ENCODE data around the gene MBD5.

The MBD5 gene

DNA sequence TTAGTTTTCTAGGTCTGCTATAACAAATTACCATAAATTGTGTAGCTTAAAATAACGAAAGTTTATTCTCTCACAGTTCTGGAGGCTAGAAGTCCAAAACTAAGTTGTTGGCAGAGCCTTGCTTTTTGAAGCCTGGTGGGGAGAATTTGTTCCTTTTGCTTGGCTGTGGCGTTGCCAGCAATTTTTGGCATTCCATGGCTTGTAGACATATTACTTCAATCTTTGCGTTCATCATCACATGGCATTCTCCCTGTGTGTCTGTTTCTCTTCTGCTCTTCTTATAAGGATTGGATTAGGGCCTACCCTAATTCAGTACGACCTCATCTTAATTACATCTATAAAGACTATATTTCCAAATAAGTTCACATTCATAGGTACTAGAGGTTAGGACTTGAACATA lies 217.7 kb downstream of the MBD5 start:
- no peaks in the 10 kb centered on the region for H3K27me3 ChIP-seq
- intact Hi-C loops (cut with DNase I; ENCODE audit: low total_unique reads): no loop called here
- H3K9me3 ChIP-seq: peaks cover 0 to 8% (median 0%) of the 10 kb centered on the region in 3 donors
- H3K4me3 ChIP-seq: peak overlapping the region in 1 of 2 donors; percentile 2
- H3K36me3 ChIP-seq: peaks cover 7 to 12% (median 9%) of the 10 kb centered on the region in 3 donors
- TF ChIP-seq, protein P1, sequence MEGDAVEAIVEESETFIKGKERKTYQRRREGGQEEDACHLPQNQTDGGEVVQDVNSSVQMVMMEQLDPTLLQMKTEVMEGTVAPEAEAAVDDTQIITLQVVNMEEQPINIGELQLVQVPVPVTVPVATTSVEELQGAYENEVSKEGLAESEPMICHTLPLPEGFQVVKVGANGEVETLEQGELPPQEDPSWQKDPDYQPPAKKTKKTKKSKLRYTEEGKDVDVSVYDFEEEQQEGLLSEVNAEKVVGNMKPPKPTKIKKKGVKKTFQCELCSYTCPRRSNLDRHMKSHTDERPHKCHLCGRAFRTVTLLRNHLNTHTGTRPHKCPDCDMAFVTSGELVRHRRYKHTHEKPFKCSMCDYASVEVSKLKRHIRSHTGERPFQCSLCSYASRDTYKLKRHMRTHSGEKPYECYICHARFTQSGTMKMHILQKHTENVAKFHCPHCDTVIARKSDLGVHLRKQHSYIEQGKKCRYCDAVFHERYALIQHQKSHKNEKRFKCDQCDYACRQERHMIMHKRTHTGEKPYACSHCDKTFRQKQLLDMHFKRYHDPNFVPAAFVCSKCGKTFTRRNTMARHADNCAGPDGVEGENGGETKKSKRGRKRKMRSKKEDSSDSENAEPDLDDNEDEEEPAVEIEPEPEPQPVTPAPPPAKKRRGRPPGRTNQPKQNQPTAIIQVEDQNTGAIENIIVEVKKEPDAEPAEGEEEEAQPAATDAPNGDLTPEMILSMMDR (IDR thresholded peaks at IDR 0.05): no peak
- DNase-seq: no peak
- H3K27ac ChIP-seq: peak overlapping the region; percentile 51 to 57
- H3K4me1 ChIP-seq: peaks cover 0 to 27% (median 0%) of the 10 kb centered on the region in 4 donors

DNA sequence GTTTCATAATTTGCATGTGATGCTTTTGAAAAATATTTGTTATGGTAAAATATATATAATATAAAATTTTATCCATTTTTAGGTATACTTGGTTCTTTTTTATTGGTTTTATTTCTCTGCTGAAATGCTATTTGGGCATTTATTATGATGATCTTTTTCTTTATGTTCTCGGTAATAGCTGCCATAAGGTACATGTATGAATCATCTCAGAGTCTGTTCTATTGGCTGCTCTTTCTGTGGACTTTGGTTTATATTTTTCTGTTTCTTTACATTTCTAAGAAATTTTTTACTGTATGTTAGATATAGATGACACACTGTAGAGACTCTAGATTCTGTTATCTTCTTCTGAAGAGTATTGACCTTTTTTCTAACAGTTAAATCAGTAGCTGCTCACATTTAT lies 219.9 kb downstream of the MBD5 start:
- H3K4me3 ChIP-seq: no peak overlapping the region
- no peak for DNase-seq
- peaks cover 0 to 46% (median 0%) of the 10 kb centered on the region in 4 donors for H3K4me1 ChIP-seq
- no peak overlapping the region for H3K27ac ChIP-seq
- TF ChIP-seq, protein P1 (IDR thresholded peaks at IDR 0.05): no peak
- H3K9me3 ChIP-seq: peaks cover 0 to 8% (median 0%) of the 10 kb centered on the region in 3 donors
- no peaks in the 10 kb centered on the region for H3K27me3 ChIP-seq
- peaks cover 6 to 12% (median 7%) of the 10 kb centered on the region in 3 donors for H3K36me3 ChIP-seq
- intact Hi-C loops (cut with DNase I; ENCODE audit: low total_unique reads): no loop called here

DNA sequence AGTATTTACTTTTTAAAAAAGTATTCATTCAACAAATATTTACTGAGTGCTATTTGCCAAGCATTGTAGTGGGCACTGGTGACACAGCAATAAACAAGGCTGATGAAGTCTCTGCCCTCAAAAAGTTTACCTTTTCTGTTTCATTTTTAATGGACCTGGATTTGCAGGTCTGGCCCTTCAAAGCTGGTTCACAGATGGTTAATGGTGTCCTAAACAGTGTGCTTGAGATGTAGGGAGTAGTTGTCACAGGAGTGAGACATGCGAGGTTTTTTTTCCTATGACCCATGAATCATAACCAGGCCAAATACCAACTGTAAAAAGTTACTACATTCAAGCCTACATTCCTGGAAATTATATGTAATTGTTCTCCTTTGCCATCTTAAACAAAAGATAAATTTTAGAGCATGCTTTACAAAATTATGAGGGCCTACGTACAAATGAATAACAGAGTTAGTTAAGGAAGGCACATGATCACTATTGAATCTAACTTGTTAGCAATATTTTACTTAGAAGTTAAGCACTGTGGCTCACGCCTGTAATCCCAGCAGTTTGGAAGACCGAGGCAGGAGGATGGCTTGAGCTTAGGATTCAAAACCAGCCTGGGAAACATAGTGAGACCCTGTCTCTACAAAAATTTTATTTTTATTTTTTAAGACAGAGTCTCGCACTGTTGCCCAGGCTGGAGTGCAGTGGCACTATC lies 223.9 kb downstream of the MBD5 start:
- peaks cover 0 to 12% (median 7%) of the 10 kb centered on the region in 3 donors for H3K36me3 ChIP-seq
- no peak for DNase-seq
- intact Hi-C loops (cut with DNase I; ENCODE audit: low total_unique reads): no loop called here
- peak overlapping the region; percentile 27 to 31 for H3K27ac ChIP-seq
- peaks cover 0 to 8% (median 0%) of the 10 kb centered on the region in 3 donors for H3K9me3 ChIP-seq
- no peaks in the 10 kb centered on the region for H3K27me3 ChIP-seq
- peaks cover 0 to 30% (median 0%) of the 10 kb centered on the region in 4 donors for H3K4me1 ChIP-seq
- TF ChIP-seq, protein P1 (IDR thresholded peaks at IDR 0.05): no peak
- no peak overlapping the region for H3K4me3 ChIP-seq

GRCh38 chr2:148251993-148252392 lies 231.1 kb downstream of the MBD5 start:
- TF ChIP-seq, protein P1 (IDR thresholded peaks at IDR 0.05): no peak
- intact Hi-C loops (cut with DNase I; ENCODE audit: low total_unique reads): no loop called here
- H3K4me1 ChIP-seq: no peaks in the 10 kb centered on the region
- H3K27me3 ChIP-seq: no peaks in the 10 kb centered on the region
- H3K4me3 ChIP-seq: no peak overlapping the region
- peaks cover 0 to 9% (median 0%) of the 10 kb centered on the region in 3 donors for H3K9me3 ChIP-seq
- no peak for DNase-seq
- H3K27ac ChIP-seq: no peak overlapping the region
- peaks cover 0 to 4% (median 0%) of the 10 kb centered on the region in 3 donors for H3K36me3 ChIP-seq

DNA sequence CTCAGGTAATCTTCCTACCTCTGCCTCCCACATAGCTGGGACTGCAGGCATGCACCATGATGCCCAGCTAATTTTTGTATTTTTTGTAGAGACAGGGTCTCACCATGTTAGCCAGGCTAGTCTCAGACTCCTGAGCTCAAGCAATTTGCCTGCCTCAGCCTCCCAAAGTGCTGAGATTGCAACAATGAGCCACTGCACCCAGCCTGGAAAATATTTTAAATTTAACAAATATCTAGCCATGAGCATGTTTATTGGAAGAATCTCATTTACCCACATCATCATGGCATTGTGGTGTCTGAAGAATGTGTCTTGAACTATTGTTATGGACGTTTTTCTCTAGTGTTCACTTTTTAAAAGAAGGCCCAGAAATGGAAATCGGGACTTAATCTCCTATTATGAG lies 231.8 kb downstream of the MBD5 start:
- Histone ChIP-seq H3K36me3 (peaks cover 0 to 4% (median 0%) of the 10 kb centered on the region in 3 donors), H3K9me3 (peaks cover 0 to 9% (median 0%) of the 10 kb centered on the region in 3 donors), H3K27ac (no peak overlapping the region), H3K27me3 (no peaks in the 10 kb centered on the region), H3K4me3 (no peak overlapping the region), H3K4me1 (no peaks in the 10 kb centered on the region)
- DNase-seq: no peak
- TF ChIP-seq, protein P1 (IDR thresholded peaks at IDR 0.05): no peak
- intact Hi-C loops (cut with DNase I; ENCODE audit: low total_unique reads): no loop called here

All from tibial artery (tissue), 4 donors.